Left lung (tissue), 10 donors: ENCODE measurements around the gene CHN1. TPM values are rescaled to one million over a fixed set of nuclear protein-coding genes. Genes with fewer than 3 reads are reported as not detected.

Experiments used
- ATAC-seq: fragments of 200-7000 bp; cut with Tn5 transposase; one replicate; pipeline ENCODE4 v1.9.1; 2020; ENCODE audit warnings: moderate library complexity
- DNase-seq, 4 donors: peaks; one replicate each; pipeline ENCODE4 v3.0.0-alpha.2; 2013 to 2020
- H3K27ac ChIP-seq, 2 donors: fragments of 200-600 bp; sonication (generic) in 1 of 2; one replicate each; pipeline versions ENCODE4 v1.5.0 to v1.8.0; 2020 to 2021
- H3K27me3 ChIP-seq, 2 donors: fragments of 200-600 bp; sonication (generic) in 1 of 2; one replicate each; pipeline versions ENCODE4 v1.5.0 to v1.8.0; 2020 to 2021
- H3K36me3 ChIP-seq, 2 donors: fragments of 200-600 bp; sonication (generic) in 1 of 2; one replicate each; pipeline versions ENCODE4 v1.5.0 to v1.8.0; 2020 to 2021
- H3K4me1 ChIP-seq, 2 donors: fragments of 200-600 bp; one replicate each; pipeline ENCODE4 v1.8.0; 2021
- H3K4me3 ChIP-seq, 2 donors: fragments of 200-600 bp; sonication (generic) in 1 of 2; one replicate each; pipeline versions ENCODE4 v1.5.0 to v1.8.0; 2020 to 2021; ENCODE audit warnings: mild to moderate bottlenecking in 1 of 2
- H3K9me3 ChIP-seq, 2 donors: fragments of 200-600 bp; sonication (generic) in 1 of 2; one replicate each; pipeline versions ENCODE4 v1.5.0 to v1.8.0; 2020 to 2021
- intact Hi-C, 2 donors: fragments of 100-400 bp; cut with DNase I; formaldehyde crosslinking; loops; one replicate each; pipeline versions ENCODE4 v1.11.2 to v1.14.2; 2022
- polyA plus RNA-seq, 6 donors: library from polyadenylated mRNA; unstranded; fragments of 120-200 nt; gene quantifications; one replicate each; pipeline ENCODE4 v1.2.1, GENCODE V29; 2013; ENCODE audit not compliant: insufficient read length in 6 of 6
- total RNA-seq, 2 donors: library from RNA; stranded (reverse); fragmentation: NEBNext Ultra II Directional; extraction: Animal tissue kit (Norgen Biotek cat#: 25700); gene quantifications; one replicate each; pipeline ENCODE4 v1.2.1, GENCODE V29; 2021
- TF ChIP-seq, protein P1 (sequence below), 2 donors: fragments of 200-600 bp; sonication (generic) in 1 of 2; IDR thresholded peaks; one replicate each; pipeline versions ENCODE4 v1.5.0 to v1.8.0; 2021; ENCODE audit warnings: antibody characterized with exemption in 2 of 2
- donor health status: DM: no; HTN: yes; CAD: no.
- donor health status: DM: no; HTN: no; CAD: no.

The CHN1 gene
- total and polyA plus RNA-seq, 8 donors = 27.4 to 170 (median 99.9) TPM

DNA sequence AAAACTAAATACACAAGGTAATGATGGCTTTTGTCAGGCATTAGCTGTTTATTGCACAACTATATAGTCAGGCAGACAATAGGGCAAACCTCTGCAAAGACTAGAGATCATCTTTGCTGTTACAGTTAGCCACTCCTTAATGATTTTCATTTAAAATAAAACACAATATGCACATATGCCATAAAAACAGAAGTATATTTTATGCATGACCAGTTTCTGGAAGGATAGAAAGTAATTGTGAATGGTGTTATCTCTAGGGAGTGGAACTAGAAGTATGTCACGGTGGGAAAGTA, 102.0 kb downstream of the CHN1 start:
- ATAC-seq (no peak), DNase-seq (no peak)
- no peaks in the 10 kb centered on the region for H3K36me3 ChIP-seq
- H3K27ac ChIP-seq = no peak overlapping the region
- H3K27me3 ChIP-seq = no peaks in the 10 kb centered on the region
- H3K9me3 ChIP-seq = no peaks in the 10 kb centered on the region
- TF ChIP-seq, protein P1, sequence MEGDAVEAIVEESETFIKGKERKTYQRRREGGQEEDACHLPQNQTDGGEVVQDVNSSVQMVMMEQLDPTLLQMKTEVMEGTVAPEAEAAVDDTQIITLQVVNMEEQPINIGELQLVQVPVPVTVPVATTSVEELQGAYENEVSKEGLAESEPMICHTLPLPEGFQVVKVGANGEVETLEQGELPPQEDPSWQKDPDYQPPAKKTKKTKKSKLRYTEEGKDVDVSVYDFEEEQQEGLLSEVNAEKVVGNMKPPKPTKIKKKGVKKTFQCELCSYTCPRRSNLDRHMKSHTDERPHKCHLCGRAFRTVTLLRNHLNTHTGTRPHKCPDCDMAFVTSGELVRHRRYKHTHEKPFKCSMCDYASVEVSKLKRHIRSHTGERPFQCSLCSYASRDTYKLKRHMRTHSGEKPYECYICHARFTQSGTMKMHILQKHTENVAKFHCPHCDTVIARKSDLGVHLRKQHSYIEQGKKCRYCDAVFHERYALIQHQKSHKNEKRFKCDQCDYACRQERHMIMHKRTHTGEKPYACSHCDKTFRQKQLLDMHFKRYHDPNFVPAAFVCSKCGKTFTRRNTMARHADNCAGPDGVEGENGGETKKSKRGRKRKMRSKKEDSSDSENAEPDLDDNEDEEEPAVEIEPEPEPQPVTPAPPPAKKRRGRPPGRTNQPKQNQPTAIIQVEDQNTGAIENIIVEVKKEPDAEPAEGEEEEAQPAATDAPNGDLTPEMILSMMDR (IDR thresholded peaks at IDR 0.05) = no peak
- intact Hi-C loops = no loop called here
- H3K4me1 ChIP-seq = no peaks in the 10 kb centered on the region
- H3K4me3 ChIP-seq = no peak overlapping the region

DNA sequence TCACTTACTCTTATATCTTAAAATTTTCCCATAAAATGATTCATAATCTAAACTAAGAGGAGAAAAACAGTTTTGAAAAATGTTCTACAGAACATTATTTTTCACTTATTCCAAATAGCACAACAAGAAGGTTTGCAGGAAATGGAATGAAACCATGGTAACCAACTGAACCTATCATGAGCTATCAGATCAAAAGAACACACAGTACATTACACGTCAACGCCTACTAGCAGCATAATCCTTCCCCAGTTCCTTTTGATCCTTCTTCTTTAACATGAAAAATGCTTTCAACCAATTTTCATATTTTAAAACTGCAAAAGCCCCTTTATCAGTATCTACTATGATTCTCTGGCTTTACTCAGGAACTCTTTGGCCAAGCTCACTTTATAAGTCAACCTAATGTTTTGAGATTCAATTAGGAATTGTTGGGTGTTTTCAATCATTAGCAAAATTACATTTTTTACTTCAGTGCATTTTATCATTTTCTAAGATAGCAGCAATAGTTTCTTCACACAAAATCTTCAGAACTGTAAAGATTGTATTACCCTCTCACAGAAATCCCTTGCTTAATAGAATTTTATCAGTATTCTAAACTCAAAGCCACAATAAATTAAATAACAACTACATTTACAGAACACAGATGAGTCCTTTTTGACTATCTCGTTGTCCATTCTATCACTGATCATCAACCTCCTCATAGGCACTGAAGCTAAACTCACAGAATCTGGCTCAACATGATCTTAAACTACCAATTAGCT, 102.5 kb downstream of the CHN1 start:
- TF ChIP-seq, protein P1 (IDR thresholded peaks at IDR 0.05) = no peak
- H3K27me3 ChIP-seq = no peaks in the 10 kb centered on the region
- ATAC-seq (no peak), DNase-seq (peak in 1 of 4 donors; percentile 50)
- intact Hi-C loops = no loop called here
- no peaks in the 10 kb centered on the region for H3K36me3 ChIP-seq
- no peak overlapping the region for H3K4me3 ChIP-seq
- H3K9me3 ChIP-seq = no peaks in the 10 kb centered on the region
- no peaks in the 10 kb centered on the region for H3K4me1 ChIP-seq
- no peak overlapping the region for H3K27ac ChIP-seq

DNA sequence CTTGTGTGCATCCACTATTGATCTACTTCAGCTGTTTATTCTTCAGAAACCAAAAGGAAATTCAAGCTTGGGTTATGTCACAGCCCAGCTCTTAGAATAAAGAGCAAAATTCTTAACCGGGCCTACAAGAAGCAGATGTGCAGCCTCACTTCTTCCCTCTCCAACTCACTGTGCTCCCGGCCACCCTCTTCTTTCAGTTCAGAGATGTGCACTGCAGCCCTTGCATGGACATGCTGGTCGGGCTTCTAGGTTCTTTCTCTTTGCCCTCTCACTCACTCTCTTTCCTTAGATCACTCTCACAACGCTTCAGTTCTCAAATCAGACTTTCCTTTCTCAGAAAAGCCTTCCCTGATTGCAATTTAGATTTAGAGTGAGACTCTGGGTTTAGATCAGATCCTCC, 104.1 kb downstream of the CHN1 start:
- Histone ChIP-seq H3K4me3 (no peak overlapping the region), H3K27me3 (no peaks in the 10 kb centered on the region), H3K27ac (peak overlapping the region in 1 of 2 donors; percentile 1), H3K4me1 (no peaks in the 10 kb centered on the region), H3K36me3 (no peaks in the 10 kb centered on the region), H3K9me3 (no peaks in the 10 kb centered on the region)
- intact Hi-C loops = no loop called here
- ATAC-seq (no peak), DNase-seq (no peak)
- TF ChIP-seq, protein P1 (IDR thresholded peaks at IDR 0.05) = no peak

DNA sequence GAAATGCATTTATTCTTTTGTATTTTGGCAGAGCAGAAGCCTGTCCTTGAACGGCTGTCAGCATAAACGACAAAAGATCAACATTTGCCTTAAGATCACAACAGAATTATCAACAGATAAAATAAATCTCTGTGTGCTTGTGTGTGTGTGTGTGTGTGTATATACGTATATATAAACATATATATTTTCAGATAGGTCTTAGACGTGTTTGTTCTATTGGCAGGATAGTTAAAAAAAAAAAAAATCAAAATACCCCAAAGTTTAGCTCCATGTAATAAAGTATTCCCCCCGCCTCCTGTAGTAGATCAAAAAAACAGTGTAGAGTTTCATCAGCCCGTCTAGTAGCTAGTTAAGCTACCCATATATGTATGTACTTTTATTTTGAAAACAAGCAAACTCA, 107.9 kb downstream of the CHN1 start:
- Histone ChIP-seq H3K4me1 (no peaks in the 10 kb centered on the region), H3K4me3 (no peak overlapping the region), H3K9me3 (no peaks in the 10 kb centered on the region), H3K36me3 (no peaks in the 10 kb centered on the region), H3K27me3 (no peaks in the 10 kb centered on the region), H3K27ac (no peak overlapping the region)
- TF ChIP-seq, protein P1 (IDR thresholded peaks at IDR 0.05) = no peak
- ATAC-seq (no peak), DNase-seq (peak in 1 of 4 donors; percentile 48)
- intact Hi-C loops = no loop called here

DNA sequence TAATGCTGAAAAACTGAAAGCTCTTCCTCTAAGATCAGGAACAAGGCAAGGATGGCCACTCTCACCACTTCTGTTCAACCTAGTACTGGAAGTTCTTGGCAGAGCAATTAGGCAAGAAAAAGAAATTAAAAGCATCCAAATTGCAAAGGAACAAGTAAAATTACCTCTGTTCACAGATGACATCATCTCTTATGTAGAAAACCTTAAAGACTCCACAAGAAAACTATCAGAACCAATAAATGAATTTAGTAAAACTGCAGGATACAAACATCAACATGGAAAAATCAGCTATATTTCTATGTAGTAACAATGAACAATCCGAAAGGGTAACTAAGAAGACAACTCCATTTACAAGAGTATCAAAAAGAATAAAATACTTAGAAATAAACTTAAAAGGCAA, 112.2 kb downstream of the CHN1 start:
- intact Hi-C loops = no loop called here
- TF ChIP-seq, protein P1 (IDR thresholded peaks at IDR 0.05) = no peak
- Histone ChIP-seq H3K27ac (no peak overlapping the region), H3K9me3 (no peaks in the 10 kb centered on the region), H3K4me3 (no peak overlapping the region), H3K27me3 (no peaks in the 10 kb centered on the region), H3K4me1 (no peaks in the 10 kb centered on the region), H3K36me3 (no peaks in the 10 kb centered on the region)
- DNase-seq (no peak), ATAC-seq (no peak)
